Stimulated activated naive CD8-positive, alpha-beta T cell treated with anti-CD3 and anti-CD28 coated beads, Interleukin-15, Interleukin-2, amounts not matched to agents 100 U/mL and 50 U/mL, for 24 hours (primary cell): ENCODE measurements around the gene LIN7A.
"Not testable (repeated sequence)": the region's sequence is repeated elsewhere in the genome, so short reads cannot be mapped to it uniquely, and the experiment has no call there.

ENCODE experiments used
- ATAC-seq: fragments of 150-1000 bp; cut with Tn5 transposase; one replicate; pipeline ENCODE4 v1.10.0; 2021
- DNase-seq: peaks from one replicate; pipeline ENCODE4 v3.0.0; 2021

The LIN7A gene

DNA sequence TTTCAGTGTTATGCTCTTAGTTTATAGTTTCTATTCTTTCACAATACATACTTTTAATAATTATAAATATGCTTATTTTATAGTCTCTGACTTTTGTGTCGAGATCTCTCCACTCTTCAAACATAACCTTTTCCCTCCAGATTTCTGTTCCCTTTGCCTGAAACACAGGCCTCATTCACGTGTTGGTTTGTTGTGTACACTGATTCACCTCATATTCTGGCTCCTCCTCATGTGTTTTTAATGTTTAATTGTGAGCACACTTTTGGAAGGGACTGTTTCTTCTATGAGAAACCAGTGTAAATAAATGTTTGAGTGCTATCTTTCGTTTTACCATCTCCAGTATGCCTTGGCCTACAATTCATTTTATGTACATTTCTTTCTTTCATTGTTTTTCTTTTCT is 20.1 kb downstream of the LIN7A start:
- DNase-seq: no peak
- no peak for ATAC-seq

DNA sequence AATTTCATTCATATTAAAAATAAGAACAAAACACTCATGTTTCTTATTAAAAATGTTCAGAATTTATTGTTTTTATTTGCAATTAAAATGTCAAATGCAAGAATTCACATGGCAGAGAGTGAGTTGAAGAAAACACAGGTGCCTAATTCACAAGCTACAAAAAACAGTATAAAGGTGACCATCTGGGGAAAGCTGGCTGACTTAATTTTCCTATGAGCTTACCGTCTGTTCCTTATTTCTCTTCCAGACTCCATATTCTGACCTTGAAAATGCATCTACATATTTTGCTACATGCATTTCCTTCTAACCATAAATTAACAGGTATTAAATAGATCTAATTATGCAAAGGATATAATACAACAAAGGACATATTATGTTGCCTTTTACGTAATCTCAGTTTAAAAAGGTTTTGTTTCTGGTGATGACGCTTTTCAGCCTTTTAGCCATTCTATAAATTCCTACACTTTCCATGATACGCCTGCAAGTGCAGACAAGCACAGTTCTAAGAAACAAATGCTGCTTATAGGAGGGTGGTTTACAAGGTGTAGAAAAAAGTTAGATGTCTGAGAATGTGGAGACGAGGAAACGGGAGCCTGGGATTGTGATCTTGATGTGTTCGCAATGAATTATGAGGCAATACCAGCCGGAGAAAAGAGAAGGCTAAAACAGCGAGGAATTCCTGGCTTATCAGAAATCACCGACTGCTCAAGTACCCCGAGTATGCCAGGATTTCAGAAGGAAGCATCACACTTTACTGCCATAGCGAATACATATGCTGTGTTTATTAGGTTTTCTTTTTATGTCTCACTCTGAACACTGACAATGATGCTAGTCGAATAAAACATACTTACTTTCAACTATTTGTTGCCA is 24.6 kb downstream of the LIN7A start:
- ATAC-seq: no peak
- DNase-seq: no peak

DNA sequence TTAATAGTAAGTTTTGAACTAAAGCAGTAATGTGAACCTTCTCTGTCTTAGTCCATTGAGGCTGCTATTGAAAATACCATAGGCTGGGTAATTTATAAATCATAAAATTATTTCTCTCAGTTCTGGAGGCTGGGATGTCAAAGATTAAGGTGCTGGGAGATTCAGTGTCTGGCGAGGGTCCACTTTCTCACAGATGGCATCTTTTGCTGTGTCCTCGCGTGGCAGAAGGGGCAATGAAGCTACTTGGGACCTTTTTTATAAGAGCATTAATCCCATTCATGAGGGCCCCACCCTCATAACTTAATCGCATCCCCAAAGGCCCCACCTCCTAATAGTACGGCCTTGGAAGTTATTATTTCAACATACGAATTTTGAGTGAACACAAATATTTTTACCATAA is 28.4 kb downstream of the LIN7A start:
- ATAC-seq (no peak), DNase-seq (no peak)

DNA sequence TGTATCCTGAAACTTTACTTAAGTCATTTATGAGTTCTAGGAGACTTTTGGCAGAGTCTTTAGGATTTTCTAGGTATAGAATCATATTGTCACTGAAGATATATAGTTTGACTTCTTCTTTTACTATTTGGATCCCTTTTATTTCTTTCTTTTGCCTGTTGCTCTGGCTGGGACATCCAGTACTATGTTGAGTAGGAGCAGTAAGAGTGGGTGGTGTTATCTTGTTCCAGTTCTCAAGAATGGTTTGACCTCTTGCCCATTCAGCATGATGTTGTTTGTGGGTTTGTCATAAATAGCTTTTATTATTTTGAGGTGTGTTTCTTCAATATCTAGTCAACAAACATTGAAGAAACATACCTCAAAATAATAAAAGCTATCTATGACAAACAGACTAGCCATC is 35.0 kb downstream of the LIN7A start:
- ATAC-seq (no peak), DNase-seq (no peak)

DNA sequence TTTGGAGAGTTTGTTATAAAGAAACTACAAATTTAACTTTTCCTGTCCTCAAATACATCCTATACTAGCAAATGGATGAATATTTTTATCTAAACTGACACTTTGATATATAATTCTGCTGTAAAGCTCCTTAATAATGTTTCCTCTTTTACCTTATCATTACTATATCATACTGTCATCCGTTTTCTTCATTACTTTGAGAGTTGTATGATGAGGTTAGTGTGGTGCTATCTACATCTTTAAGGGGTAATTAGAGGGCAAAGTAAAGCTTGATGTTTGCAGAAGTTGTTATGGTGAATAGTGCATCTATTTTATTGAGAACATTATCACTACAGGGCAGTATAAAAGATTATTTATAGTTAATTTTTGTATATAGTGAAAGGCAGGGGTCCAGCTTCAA is 36.1 kb downstream of the LIN7A start:
- no peak for ATAC-seq
- DNase-seq: no peak

DNA sequence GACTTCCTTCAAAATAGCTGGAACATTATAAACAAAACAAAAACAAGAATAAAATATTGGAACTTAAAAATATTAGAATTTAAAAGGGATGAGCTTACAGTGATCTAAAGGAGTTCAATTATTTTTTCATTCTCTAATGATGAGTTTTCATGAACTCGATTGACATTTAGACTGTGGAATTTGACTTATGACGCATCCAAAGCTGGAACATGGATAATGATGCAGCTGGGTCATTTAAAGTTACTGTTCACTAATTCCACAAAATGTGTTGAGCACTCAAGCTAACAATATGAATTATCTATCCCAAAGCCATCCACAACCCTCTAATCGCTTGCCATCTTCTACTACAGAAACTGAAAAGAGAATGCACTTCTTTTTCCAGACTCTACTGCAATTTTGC is 42.5 kb downstream of the LIN7A start:
- ATAC-seq (no peak), DNase-seq (no peak)

DNA sequence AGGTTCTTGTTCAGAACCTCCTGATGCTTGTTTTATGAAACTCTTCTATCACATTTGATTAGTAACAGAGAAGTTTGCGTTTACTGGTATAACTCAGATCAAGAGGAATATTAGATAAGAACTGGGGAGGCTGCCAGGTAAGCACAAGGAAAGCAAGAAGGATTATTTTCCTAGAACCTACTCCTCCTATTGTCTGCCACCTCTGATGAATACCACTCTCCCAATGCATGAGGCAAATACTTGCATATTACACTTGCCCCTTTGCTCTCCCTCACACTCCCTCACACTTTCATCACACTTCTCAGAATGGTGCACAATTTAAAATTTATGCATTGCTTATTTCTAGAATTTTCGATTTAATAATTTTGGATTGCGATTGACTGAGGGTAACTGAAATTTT is 43.6 kb downstream of the LIN7A start:
- DNase-seq (no peak), ATAC-seq (no peak)

DNA sequence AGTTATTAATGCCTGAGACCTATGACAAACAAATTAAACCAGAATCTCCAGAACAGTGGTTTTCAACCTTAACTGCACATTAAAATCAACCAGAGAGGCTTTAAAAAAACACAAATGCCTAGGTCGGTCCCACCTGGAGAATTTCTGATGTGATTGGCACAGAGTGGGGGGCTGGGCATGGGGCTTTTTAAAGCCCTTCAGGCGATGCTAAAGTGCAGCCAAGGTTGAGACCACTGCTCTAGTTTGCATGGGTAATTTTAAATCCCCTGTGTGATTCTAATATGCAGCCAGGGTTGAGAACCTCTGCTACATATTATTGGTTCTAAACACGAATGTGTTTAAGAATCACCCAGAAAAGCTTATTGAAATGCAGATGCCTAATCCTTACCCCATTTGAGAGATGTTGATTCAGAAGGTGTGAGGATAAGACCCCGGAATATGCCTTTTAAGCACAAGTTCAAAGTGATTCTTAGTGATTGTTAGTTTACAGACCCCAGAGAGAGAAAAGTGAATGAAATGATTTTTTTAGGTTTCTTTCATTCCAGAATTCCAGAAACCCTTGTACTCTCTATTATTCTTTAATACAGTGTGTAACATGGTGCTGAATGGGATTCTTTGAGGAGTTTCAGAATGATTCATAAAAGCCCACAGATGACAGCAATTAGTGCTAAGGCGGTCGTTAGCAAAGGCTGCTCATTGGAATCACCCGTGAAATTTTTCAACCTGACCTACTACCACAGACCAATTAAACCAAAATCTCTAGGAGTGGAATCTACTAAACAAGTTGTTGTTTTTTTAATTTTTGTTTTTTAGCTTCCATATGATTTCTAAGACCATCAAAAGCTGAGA is 44.9 kb downstream of the LIN7A start:
- ATAC-seq: no peak
- no peak for DNase-seq

DNA sequence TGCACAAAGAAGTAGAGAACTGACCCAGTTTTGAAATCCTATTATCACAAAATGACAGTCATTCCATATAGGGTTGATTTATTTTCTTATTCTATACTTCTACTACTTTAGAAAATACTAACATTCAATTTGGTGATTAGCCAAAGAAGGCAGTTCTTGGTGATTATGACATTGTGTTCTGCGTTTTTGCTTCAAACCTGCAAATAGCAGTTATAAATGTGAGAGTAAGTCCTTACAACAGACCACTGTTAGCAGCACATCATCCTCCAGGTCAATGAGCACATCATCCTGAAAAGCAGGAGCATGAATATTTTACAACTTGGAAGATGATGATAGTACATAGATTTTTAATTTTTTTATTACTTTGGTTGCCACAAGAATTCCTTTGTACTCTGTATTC is 53.1 kb downstream of the LIN7A start:
- ATAC-seq (no peak), DNase-seq (no peak)

DNA sequence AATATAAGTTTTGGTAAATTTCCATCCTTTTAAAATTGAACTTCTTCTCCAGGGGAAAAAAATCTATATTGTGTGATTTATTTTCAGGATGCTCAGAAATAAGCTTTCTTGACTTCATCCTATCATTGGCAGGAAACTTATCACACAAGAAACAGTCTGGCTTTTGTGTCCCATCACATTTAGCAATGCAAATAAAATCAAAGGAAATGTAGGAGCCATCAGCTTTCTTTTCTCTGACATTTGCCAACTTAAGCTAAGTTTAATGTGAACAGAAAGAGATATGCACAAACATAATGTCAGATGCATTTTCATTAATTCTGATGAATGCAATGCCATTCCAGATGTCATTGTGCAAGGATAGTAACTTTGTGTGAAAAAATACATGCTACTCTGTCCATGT is 56.6 kb downstream of the LIN7A start:
- no peak for ATAC-seq

DNA sequence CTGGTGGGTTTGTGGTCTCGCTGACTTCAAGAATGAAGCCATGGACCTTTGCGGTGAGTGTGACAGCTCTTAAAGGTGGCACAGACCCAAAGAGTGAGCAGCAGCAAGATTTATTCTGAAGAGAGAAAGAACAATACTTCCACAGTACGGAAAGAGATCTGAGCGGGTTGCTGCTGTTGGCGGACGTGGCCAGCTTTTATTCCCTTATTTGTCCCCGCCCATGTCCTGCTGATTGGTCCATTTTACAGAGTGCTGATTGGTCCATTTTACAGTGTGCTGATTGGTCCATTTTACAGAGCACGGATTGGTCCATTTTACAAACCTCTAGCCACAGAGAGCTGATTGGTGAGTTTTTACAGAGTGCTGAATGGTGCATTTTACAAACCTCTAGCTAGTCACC is 59.3 kb downstream of the LIN7A start:
- not testable (repeated sequence) for ATAC-seq

More for the DNA sequence above, 56.6 kb downstream of the LIN7A start:
- DNase-seq: no peak

DNA sequence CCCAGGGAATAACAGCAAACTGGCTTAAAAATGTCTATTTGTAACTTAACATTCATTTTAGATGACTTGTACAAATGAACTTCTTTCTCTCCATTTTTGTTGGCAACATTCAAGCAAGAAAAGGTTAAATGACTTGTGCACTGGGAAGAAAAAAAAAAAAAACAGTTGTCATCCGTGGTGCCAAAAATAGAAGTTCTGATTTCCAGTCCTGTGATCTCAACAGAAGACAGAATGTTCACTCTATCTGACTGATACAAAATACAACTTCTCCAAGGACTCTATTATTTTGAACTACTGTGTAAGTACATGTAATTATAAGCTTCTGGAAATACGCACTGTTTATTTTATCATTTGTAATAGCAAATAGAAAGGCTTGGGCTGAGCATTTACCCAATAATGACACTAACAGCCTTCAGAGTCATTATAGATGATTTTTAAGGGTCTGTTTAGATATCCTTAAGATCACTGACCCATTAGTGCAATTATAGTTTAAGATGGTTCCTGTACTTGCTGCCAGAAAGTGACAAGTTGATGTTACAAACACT is 59.9 kb downstream of the LIN7A start:
- DNase-seq (no peak), ATAC-seq (no peak)

More for the DNA sequence above, 59.3 kb downstream of the LIN7A start:
- DNase-seq: not testable (repeated sequence)

DNA sequence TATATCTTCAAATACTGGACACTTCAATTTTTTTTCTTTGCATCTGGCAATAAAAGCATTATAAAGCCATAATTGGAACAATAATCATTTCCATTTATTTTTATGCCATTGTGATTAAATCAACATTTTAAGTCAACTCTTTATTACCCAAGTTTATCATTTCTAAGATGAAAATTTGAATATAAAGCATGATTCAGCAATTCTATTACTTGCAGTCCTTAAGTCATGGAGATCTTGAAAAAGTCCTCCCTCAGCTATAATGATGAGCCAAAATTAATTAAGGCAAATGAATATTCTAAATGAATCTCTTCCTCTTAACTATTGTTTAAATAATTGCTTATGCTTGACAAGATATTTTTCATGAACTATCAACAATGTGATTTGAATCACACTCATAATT is 65.7 kb downstream of the LIN7A start:
- no peak for ATAC-seq
- DNase-seq: no peak

DNA sequence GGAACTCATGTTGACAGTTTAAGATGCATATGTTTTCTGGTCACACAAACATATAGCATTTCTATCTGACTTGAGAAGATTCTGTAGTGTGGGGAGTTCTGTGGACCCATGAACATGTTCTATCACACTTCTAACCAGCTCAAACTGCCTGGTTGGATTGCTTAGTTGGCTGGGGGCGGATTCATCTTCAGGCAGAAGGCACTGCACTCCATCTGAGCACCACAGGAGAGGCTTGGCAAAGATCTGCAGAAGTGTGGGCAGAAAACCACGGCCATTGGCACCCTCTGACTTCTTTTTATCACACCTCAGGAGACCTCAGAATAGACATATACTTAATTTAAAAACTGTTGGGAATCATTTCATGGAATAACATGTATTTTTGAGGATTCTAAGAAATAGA is 68.5 kb downstream of the LIN7A start:
- no peak for DNase-seq
- no peak for ATAC-seq

DNA sequence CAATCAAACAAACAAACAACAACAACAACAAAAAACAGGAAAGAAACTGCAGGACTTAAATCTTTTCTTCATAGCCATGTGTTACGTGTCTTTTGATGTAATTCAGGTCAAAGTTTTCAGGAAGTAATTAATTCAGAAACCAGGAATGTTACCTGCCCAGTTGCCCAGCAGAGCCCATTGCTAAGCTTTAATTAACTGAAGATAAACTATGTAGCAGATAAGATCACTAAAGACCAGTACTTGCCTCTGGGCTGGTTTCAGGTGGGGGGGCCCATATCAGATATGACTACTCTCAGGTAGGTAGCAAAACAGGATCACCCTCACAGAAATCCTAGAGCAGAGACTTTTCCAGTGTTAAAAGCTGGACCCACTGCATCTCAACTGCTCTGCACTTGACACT is 69.2 kb downstream of the LIN7A start:
- DNase-seq (no peak), ATAC-seq (no peak)

DNA sequence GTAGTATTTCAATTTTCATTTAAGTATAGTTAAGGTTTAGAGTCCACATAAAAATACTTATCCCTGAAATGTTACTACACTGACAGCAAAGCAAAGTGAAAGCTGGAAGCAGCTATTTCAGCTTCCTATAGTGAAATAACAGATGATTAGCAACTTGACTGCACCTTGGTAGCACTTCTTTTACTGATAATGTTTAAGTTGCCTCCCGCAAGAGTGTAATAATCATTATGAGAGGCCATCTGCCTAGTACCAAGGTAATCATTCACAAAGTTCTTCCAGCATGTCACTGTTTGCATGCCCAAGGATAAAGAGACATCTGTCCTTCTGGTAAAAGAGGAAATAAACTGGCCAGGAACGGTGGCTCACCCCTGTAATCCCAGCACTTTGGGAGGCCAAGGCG is 69.8 kb downstream of the LIN7A start:
- DNase-seq (no peak), ATAC-seq (no peak)

DNA sequence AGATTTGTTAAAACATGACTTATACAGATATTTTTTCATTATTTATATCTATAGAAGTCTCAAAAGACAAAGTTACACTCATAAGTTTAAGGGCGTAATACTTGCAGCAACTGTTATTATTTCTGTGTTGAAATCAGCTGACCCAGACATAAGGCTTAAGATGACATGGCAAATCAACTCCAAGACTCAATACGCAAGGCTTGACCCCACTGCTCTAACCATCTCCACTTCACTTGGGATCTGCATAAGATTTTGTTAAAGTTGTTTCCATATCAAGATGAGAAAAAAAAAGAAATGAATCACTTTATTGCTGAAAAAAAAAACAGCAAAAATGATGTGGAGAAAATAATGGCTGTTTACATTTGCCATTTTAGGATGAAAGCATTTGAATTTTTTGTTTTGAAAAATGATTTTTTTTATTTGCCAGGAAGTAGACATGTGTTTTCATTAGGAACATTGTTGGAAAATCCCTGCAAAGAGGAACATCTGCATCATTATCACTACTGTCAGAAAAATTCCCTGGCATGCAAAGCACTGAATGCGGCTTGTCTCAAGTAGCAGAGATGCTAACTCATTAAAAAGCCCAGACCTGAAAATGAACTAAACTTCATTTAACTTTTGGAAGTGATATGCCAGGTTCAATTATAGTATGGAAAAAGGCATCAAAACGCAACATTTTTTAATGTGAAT is 73.5 kb downstream of the LIN7A start:
- no peak for ATAC-seq
- no peak for DNase-seq

DNA sequence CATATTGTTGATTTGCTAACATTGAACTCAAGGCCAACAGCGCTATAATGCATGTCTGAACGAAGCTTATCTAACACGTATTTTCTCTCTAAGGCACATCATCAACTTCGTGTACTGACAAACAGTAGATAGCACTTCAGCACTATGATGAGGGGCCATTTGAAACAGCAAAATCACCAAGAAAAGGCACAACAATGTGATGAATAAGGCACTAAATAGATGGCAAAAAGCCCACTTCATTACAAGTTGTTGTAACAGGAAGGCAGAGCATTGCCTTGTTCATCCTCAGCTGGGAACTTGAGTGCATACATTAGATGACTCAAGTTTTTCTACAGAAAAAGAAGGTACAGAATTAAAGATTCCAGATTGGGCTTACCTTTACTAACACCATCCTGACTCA is 75.2 kb downstream of the LIN7A start:
- ATAC-seq (no peak), DNase-seq (no peak)

DNA sequence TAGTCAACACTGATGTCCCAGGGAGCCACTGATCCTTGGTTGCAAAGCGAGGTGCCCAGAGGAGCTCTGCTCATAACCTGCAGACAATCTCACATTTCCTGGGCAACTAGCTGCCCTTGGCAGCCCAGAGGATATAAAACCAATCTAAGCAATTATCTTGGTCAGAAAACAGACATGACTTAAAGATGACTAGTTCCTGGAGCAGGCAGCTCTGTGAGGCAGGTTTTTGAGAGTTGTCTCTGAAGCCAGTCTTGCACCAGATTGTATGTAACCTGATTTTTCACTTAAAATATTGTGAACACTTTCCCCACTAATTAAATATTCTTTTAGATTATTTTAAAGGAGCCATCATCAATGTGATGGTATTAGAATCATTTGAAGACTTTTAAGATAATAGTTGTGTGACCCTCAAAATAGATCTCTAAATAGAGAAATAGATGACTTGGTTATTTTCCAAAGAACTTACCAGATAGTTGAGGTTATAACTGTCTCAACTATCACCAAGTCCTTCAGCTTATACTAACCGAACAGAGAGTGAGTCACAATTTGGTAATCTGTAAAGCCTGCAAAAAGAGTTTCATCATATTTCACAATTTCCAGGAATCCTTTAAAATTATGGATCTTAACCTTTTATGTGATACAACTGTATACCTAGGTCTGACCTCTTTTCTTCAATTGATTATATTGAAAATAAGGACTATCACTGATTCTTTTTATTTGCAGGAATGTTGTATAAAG is 75.9 kb downstream of the LIN7A start:
- ATAC-seq (no peak), DNase-seq (no peak)

DNA sequence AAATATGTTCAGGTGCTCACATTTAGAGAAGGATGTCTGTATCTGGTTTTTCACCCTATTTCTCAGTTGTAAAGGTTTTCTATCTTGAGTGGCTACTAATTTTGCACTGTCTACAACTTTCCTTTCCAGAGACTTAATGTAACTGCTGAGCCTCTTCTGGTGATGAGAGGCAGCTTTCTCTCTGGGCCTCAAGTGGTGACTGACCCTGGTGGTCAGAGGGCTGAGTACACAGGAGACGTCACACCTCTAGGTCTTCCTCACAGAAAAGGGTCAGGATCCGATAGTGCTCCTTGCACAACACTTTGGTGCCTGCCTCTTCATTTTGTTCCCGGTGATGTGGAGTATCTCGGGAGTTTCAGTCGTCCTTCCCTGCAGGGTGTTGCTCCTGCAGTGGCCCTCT is 76.8 kb downstream of the LIN7A start:
- no peak for DNase-seq
- ATAC-seq: no peak

DNA sequence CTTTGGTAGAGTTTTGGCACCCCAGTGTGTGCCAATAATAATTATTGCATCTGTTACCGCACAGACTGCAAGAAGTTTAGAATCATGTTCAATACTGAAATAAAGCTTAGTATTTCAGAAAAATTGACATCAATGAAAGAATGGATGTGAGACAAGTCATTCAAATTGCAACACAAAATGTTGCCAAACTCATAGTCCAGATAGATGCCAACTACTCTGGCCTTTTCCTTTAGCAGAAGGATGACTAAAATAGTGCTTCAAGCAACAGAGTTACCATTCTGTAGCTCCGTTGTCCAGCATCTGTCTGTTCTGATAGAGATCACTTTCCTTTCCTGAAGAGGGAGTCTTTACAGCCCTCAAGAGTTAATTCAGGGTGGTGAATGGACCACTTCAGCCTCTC is 77.5 kb downstream of the LIN7A start:
- DNase-seq (no peak), ATAC-seq (no peak)

DNA sequence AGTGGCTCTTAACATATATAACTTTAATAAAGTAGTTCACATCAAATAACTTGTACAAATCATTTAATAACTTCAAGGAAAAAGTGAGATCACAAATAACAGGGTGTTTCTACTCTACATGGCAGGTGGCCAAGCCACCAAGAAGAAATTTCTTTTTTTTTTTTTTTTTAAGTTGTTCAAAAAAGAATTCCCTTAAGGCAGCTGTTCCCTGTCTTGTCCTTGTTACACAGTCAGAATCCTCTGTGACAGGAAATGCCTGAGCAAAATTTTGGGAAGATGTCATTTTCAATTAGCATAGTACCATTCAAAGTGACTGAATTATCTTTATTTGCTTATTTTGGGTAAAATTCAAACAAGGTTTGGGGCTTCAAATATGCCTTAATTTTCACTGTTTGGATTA is 79.4 kb downstream of the LIN7A start:
- DNase-seq (no peak), ATAC-seq (no peak)
